Panc1 (cell line): ENCODE measurements around the gene CALU. TPM values are rescaled to one million over a fixed set of nuclear protein-coding genes. Genes with fewer than 3 reads are reported as not detected.

Source experiments
- ATAC-seq: fragments of 200-7000 bp; cut with Tn5 transposase; 2 replicates; pipeline ENCODE4 v1.9.1; 2020; ENCODE audit warnings: mild to moderate bottlenecking, moderate library complexity
- BruUV-seq: library from RNA; stranded (reverse); fragments of 400-500 nt; replicated peaks from 2 replicates; lab custom pipeline; 2021; lab: Mats Ljungman, UMichigan
- CTCF ChIA-PET: fragments of 300-600 bp; sonication (Branson Sonifier 250); formaldehyde crosslinking; loops from one replicate; lab custom pipeline; 2022; ENCODE audit warnings: antibody characterized with exemption; lab: Charles Lee
- POLR2A ChIA-PET: fragments of 300-600 bp; sonication (Branson Sonifier 250); formaldehyde crosslinking; loops from one replicate; lab custom pipeline; 2022; ENCODE audit warnings: antibody characterized with exemption; lab: Charles Lee
- DNase-seq: peaks from one replicate; pipeline ENCODE4 v3.0.0-alpha.2; 2010; ENCODE audit warnings: low read depth, low spot score
- H3K27ac ChIP-seq: 2 replicates; pipeline ENCODE4 v1.5.1; 2011; ENCODE audit warnings: mild to moderate bottlenecking, low read length, inconsistent platforms
- H3K27me3 ChIP-seq: fragments of 200-500 bp; sonication (Bioruptor generic); 2 replicates; pipeline ENCODE4 v1.6.0; 2014; ENCODE audit warnings: low read length, inconsistent platforms; ENCODE audit not compliant: control insufficient read depth, insufficient read depth
- H3K36me3 ChIP-seq: fragments of 200-500 bp; sonication (Bioruptor generic); 2 replicates; pipeline ENCODE4 v1.5.1; 2014; ENCODE audit warnings: inconsistent platforms, mild to moderate bottlenecking, low read length, moderate library complexity; ENCODE audit not compliant: control insufficient read depth, insufficient read depth
- H3K4me1 ChIP-seq: 2 replicates; pipeline ENCODE4 v1.5.1; 2011; ENCODE audit warnings: inconsistent platforms, mild to moderate bottlenecking, low read length, moderate library complexity; ENCODE audit not compliant: control insufficient read depth, insufficient read depth
- H3K4me3 ChIP-seq, 2 experiments: 2 replicates each; pipeline ENCODE4 v1.5.1; 2011 to 2012; ENCODE audit warnings: low read depth in 2 of 2, low read length in 2 of 2, mild to moderate bottlenecking in 2 of 2, inconsistent platforms in 1 of 2, moderate library complexity in 1 of 2
- H3K9me3 ChIP-seq: fragments of 200-500 bp; sonication (Bioruptor generic); 2 replicates; pipeline ENCODE4 v1.5.1; 2014; ENCODE audit warnings: low read depth, mild to moderate bottlenecking, inconsistent platforms, low read length, moderate library complexity; ENCODE audit not compliant: control insufficient read depth, insufficient read depth
- POLR2AphosphoS5 ChIP-seq: IDR thresholded peaks from 2 replicates; pipeline ENCODE4 v1.6.1; 2012; ENCODE audit warnings: mild to moderate bottlenecking, low read depth, low read length, moderate library complexity
- SIN3A ChIP-seq: IDR thresholded peaks from 2 replicates; pipeline ENCODE4 v1.6.1; 2012; ENCODE audit warnings: low read depth, mild to moderate bottlenecking, low read length, moderate library complexity, borderline replicate concordance; ENCODE audit not compliant: insufficient read depth
- TCF7L2 ChIP-seq: IDR thresholded peaks from 2 replicates; pipeline ENCODE4 v1.6.1; 2011; ENCODE audit warnings: mild to moderate bottlenecking, low read depth, low read length, inconsistent platforms
- in situ Hi-C: cut with HindIII; loops from 2 replicates; pipeline ENCODE4 v1.10.0; 2016; ENCODE audit warnings: low sequenced_read_pairs, low pct_unique_long_range_greater_than_20kb
- intact Hi-C: fragments of 100-400 bp; cut with micrococcal nuclease; formaldehyde crosslinking; loops from one replicate; pipeline ENCODE4 v1.10.0; 2022; ENCODE audit not compliant: unreplicated experiment
- total RNA-seq: library from RNA; stranded (reverse); gene quantifications from one replicate; pipeline ENCODE4 v1.2.1, GENCODE V29; 2021; ENCODE audit not compliant: unreplicated experiment
- TF ChIP-seq, protein P1 (sequence below): fragments of 450-650 bp; IDR thresholded peaks from 2 replicates; pipeline ENCODE4 v1.5.1; 2017; ENCODE audit warnings: mild to moderate bottlenecking
- TF ChIP-seq, protein P2 (sequence below), 2 experiments: IDR thresholded peaks; 2 replicates each; pipeline ENCODE4 v1.6.1; 2011 to 2012; ENCODE audit warnings: low read depth in 2 of 2, control low read depth in 1 of 2, low read length in 1 of 2, mild to moderate bottlenecking in 1 of 2, moderate library complexity in 1 of 2; ENCODE audit not compliant: insufficient read depth in 1 of 2

CALU gene
- total RNA-seq, 1 experiment from 2014 or later, result 210 TPM

DNA sequence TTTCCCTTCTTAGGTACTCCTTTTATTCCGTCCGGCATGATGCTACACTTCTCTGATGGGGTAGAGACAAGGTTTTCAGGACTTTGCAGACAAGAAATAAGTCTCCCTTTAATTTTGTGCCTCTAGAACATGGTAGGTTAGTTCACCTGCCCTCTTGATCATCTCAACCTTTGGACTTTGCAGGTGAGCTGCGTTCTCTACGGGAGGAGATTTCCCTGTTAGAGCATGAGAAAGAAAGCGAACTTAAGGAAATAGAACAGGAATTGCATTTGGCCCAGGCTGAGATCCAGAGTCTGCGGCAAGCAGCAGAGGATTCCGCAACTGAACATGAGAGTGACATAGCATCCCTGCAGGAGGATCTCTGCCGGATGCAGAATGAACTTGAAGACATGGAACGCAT lies 61.8 kb downstream of the CALU start:
- Histone ChIP-seq H3K27me3 (peaks cover 2% of the 10 kb centered on the region; the same call in 1 of the 2 replicates), H3K4me3 (no peak overlapping the region), H3K4me1 (no peaks in the 10 kb centered on the region), H3K9me3 (no peaks in the 10 kb centered on the region), H3K36me3 (no peaks in the 10 kb centered on the region), H3K27ac (no peak overlapping the region)
- TF ChIP-seq, protein P1, sequence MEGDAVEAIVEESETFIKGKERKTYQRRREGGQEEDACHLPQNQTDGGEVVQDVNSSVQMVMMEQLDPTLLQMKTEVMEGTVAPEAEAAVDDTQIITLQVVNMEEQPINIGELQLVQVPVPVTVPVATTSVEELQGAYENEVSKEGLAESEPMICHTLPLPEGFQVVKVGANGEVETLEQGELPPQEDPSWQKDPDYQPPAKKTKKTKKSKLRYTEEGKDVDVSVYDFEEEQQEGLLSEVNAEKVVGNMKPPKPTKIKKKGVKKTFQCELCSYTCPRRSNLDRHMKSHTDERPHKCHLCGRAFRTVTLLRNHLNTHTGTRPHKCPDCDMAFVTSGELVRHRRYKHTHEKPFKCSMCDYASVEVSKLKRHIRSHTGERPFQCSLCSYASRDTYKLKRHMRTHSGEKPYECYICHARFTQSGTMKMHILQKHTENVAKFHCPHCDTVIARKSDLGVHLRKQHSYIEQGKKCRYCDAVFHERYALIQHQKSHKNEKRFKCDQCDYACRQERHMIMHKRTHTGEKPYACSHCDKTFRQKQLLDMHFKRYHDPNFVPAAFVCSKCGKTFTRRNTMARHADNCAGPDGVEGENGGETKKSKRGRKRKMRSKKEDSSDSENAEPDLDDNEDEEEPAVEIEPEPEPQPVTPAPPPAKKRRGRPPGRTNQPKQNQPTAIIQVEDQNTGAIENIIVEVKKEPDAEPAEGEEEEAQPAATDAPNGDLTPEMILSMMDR, result no peak
- no peak for TF ChIP-seq TCF7L2
- TF ChIP-seq, protein P2, sequence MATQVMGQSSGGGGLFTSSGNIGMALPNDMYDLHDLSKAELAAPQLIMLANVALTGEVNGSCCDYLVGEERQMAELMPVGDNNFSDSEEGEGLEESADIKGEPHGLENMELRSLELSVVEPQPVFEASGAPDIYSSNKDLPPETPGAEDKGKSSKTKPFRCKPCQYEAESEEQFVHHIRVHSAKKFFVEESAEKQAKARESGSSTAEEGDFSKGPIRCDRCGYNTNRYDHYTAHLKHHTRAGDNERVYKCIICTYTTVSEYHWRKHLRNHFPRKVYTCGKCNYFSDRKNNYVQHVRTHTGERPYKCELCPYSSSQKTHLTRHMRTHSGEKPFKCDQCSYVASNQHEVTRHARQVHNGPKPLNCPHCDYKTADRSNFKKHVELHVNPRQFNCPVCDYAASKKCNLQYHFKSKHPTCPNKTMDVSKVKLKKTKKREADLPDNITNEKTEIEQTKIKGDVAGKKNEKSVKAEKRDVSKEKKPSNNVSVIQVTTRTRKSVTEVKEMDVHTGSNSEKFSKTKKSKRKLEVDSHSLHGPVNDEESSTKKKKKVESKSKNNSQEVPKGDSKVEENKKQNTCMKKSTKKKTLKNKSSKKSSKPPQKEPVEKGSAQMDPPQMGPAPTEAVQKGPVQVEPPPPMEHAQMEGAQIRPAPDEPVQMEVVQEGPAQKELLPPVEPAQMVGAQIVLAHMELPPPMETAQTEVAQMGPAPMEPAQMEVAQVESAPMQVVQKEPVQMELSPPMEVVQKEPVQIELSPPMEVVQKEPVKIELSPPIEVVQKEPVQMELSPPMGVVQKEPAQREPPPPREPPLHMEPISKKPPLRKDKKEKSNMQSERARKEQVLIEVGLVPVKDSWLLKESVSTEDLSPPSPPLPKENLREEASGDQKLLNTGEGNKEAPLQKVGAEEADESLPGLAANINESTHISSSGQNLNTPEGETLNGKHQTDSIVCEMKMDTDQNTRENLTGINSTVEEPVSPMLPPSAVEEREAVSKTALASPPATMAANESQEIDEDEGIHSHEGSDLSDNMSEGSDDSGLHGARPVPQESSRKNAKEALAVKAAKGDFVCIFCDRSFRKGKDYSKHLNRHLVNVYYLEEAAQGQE (IDR thresholded peaks at IDR 0.05; ENCODE audit: insufficient read depth in 1 of 2, low read depth in 2 of 2, low read length in 1 of 2), result no peak
- no peak for TF ChIP-seq POLR2AphosphoS5
- no peak for TF ChIP-seq SIN3A
- ChIA-PET CTCF (no interaction called here), POLR2A (no interaction called here)
- ATAC-seq, result no peak
- intact Hi-C loops (no loop called here), in situ Hi-C loops (no loop called here)
- no TSS peak for BruUV-seq
- no peak for DNase-seq

DNA sequence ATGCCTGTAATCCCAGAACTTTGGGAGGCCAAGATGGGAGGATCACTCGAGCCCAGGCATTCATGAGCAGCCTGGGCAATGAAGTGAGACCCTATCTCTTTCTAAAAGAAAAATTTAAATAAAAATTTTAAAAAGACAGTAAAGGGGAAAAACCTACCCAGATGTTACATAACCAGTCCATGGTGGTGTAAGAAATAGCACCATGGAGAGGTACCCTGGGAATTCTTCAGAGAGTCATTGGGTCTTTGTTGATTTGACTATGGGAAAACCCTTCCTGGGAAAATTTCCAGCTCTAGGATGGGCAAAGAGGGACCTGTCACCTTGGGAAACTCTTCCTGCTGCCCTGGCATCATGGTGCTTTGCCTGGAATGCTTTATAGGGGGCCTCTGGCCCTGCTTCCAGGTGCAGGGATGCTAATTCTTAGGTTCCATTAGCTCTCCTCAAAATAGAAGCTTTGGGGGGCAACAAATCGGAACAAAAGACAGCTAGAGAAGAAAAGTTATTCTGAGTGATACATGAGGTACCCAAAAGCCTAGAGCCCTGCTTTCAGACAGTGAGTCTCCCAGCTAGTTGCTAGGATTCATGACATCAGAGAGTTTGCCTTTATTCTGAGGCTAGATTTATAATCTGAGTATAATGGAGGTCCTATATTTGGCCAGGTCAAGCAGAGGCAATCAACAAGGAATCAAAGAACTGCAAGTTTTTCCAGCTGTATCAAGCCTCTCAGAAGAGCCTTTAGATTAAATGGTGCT lies 62.7 kb downstream of the CALU start:
- TF ChIP-seq, protein P2 (IDR thresholded peaks at IDR 0.05; ENCODE audit: insufficient read depth in 1 of 2, low read depth in 2 of 2, low read length in 1 of 2), result peak in 1 of 2 experiments; percentile 46; a peak in 1 of 4 replicates
- TF ChIP-seq TCF7L2, result no peak
- TF ChIP-seq, protein P1, result no peak
- Histone ChIP-seq H3K9me3 (no peaks in the 10 kb centered on the region), H3K4me3 (no peak overlapping the region), H3K4me1 (no peaks in the 10 kb centered on the region), H3K36me3 (no peaks in the 10 kb centered on the region), H3K27ac (no peak overlapping the region), H3K27me3 (peaks cover 2% of the 10 kb centered on the region; the same call in 1 of the 2 replicates)
- DNase-seq, result no peak
- ChIA-PET POLR2A (no interaction called here), CTCF (no interaction called here)
- BruUV-seq, result no TSS peak
- in situ Hi-C loops (no loop called here), intact Hi-C loops (no loop called here)
- ATAC-seq, result no peak
